NB4 (cell line): ENCODE data around the gene FAM227B.

ENCODE experiments used
- CTCF ChIP-seq: IDR thresholded peaks from one replicate; pipeline ENCODE4 v1.5.1; 2012; ENCODE audit warnings: low read depth, low read length
- MYC ChIP-seq: IDR thresholded peaks from 2 replicates; pipeline ENCODE4 v1.6.1; 2011; ENCODE audit warnings: low read depth, low read length
- POLR2A ChIP-seq: IDR thresholded peaks from 2 replicates; pipeline ENCODE4 v1.6.1; 2011; ENCODE audit warnings: mild to moderate bottlenecking; ENCODE audit not compliant: insufficient read length; ENCODE audit errors: extremely low read depth

- TF ChIP-seq MYC, result no peak
- no peak for TF ChIP-seq POLR2A
- TF ChIP-seq CTCF, result no peak
These were observed 48.7 kb upstream of the FAM227B start for GRCh38 chr15:49669288-49669687.
